Osteocyte (in vitro differentiated cells): ENCODE data around the gene MBNL1. TPM values are rescaled to one million over a fixed set of nuclear protein-coding genes. Genes with fewer than 3 reads are reported as not detected.

Experiments used
- DNase-seq: peaks from one replicate; pipeline ENCODE4 v3.0.0; 2021; ENCODE audit warnings: mixed read lengths; ENCODE audit not compliant: unreplicated experiment; ENCODE audit errors: extremely low spot score
- H3K27ac Mint-ChIP-seq: one replicate; pipeline ENCODE4 v1.8.0; 2021; ENCODE audit warnings: mild to moderate bottlenecking, mixed read lengths; ENCODE audit not compliant: unreplicated experiment
- H3K27me3 Mint-ChIP-seq: one replicate; pipeline ENCODE4 v1.8.0; 2021; ENCODE audit warnings: mixed read lengths; ENCODE audit not compliant: unreplicated experiment
- H3K36me3 Mint-ChIP-seq: one replicate; pipeline ENCODE4 v1.8.0; 2021; ENCODE audit warnings: mixed read lengths; ENCODE audit not compliant: unreplicated experiment
- H3K4me1 Mint-ChIP-seq: one replicate; pipeline ENCODE4 v1.8.0; 2021; ENCODE audit warnings: mixed read lengths; ENCODE audit not compliant: unreplicated experiment
- H3K4me3 Mint-ChIP-seq: one replicate; pipeline ENCODE4 v1.8.0; 2021; ENCODE audit warnings: mild to moderate bottlenecking, moderate library complexity, mixed read lengths; ENCODE audit not compliant: unreplicated experiment
- H3K9me3 Mint-ChIP-seq: one replicate; pipeline ENCODE4 v1.8.0; 2021; ENCODE audit warnings: mixed read lengths; ENCODE audit not compliant: unreplicated experiment
- total RNA-seq: library from RNA; stranded (reverse); gene quantifications from 2 replicates; pipeline ENCODE4 v1.2.1, GENCODE V29; 2021
- TF ChIP-seq, protein P1 (sequence below): fragments of 200-600 bp; sonication (generic); IDR thresholded peaks from 2 replicates; pipeline ENCODE4 v1.5.0; 2021; ENCODE audit warnings: antibody characterized with exemption, mild to moderate bottlenecking, moderate library complexity

Gene MBNL1
- total RNA-seq, 1 donor from 2014 or later, result 166 TPM

DNA sequence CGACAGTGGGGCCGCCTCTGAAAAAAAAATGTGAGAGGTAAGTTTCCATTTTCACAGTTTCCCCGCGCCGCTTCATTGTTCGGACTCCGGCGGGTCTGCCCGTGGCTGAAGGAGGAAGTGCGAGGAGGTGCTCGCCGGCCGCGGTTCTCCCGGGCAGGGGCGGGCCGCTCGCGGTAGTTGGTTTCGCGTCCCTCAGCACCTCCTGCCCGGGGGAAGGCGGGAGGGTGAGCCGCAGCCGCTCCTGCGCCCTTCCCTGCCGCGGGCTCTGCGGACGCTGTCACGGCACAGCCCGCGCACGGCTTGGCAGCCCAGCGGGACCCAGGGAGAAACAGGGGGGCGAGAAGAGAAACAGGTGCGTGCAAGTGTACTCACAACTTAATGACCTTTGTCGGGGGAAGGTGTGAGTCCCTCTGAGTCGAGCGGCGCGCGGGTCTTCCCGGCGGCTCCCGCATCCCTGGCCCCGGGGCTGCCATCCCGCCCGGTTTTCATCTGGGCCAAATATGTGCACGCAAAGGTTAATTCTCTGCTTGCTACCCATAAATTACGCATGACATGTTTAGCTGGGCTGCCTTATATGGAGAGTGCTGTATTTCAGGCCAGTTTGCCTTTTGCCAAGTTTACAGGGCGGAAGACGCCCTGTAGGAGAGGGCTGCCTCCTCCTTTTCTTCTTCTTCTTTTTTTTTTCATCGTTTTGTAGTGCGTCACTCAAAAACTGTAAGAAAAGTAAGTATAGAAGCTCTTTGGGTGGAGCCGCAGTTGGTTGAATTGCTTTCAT lies 514 bp downstream of the MBNL1 start:
- no peaks in the 10 kb centered on the region for H3K9me3 Mint-ChIP-seq
- TF ChIP-seq, protein P1, sequence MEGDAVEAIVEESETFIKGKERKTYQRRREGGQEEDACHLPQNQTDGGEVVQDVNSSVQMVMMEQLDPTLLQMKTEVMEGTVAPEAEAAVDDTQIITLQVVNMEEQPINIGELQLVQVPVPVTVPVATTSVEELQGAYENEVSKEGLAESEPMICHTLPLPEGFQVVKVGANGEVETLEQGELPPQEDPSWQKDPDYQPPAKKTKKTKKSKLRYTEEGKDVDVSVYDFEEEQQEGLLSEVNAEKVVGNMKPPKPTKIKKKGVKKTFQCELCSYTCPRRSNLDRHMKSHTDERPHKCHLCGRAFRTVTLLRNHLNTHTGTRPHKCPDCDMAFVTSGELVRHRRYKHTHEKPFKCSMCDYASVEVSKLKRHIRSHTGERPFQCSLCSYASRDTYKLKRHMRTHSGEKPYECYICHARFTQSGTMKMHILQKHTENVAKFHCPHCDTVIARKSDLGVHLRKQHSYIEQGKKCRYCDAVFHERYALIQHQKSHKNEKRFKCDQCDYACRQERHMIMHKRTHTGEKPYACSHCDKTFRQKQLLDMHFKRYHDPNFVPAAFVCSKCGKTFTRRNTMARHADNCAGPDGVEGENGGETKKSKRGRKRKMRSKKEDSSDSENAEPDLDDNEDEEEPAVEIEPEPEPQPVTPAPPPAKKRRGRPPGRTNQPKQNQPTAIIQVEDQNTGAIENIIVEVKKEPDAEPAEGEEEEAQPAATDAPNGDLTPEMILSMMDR, result no peak
- peaks cover 57% of the 10 kb centered on the region for H3K4me1 Mint-ChIP-seq
- peak overlapping the region; percentile 95 for H3K27ac Mint-ChIP-seq
- H3K27me3 Mint-ChIP-seq, result no peaks in the 10 kb centered on the region
- H3K36me3 Mint-ChIP-seq, result no peaks in the 10 kb centered on the region
- DNase-seq, result peak; percentile 91
- peak overlapping the region; percentile 92 for H3K4me3 Mint-ChIP-seq

DNA sequence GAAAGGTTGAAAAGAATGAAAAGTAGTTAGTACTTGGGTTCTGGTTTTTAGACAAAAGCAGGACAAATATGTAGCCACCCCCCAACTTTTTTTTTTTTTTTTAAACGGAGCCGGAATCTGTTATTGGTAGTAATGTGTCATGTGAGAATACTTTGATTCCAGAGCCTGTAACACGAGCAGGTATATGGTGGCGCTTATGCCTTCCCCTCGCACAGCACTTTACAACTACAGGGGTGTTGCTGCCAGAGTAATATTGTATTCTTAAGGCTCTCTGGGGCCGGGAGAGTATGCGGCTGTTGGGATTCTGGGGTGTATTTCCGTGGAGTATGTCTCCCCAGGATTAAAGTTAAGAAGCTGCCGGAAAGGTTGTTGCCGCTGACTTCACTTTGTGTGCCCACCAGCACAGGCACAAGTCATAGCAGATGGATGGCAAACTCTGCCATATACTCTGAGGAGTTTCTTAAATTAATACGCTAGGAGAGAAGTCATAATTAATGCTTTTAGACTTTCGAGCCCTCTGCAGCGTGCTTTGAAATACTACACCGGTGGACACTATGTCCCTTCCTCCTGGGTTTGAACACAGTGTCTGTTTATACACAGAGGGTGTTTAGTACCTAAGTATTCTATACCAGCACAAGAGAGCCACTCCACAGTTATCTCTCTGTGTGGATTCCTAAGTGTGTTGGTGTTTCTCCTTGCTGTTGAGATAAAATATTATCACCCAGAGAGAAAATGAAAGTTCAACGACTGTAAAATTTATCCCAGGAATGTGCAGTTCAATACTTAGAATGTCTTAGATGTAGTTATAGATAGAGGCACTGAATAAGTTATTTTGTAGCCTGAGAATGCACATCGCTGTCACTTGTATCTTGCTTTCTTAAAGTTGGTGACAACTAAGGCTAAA lies 1.4 kb downstream of the MBNL1 start:
- Mint-ChIP-seq H3K4me1 (peaks cover 61% of the 10 kb centered on the region), H3K27ac (peak overlapping the region; percentile 95), H3K36me3 (no peaks in the 10 kb centered on the region), H3K9me3 (no peaks in the 10 kb centered on the region), H3K27me3 (no peaks in the 10 kb centered on the region), H3K4me3 (peak overlapping the region; percentile 92)
- DNase-seq, result no peak
- TF ChIP-seq, protein P1, result no peak

DNA sequence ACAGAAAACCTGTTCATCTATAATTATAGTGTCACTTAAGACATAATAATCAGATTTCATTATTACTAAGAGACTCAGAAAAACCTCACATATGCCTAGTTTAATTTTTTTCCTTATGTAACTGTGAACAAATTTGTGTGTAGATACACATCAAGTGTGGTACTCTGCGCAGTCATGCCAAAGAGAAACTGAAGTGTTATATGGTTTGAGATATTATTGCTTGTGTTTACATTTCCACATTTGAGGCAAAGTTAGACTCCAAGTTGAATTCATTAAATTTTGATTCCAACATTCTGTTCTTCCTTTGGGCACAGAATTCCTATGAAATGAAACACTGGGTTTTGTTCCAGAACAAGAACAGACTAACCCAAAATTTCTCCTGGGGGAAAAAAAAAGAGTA lies 2.2 kb downstream of the MBNL1 start:
- Mint-ChIP-seq H3K36me3 (no peaks in the 10 kb centered on the region), H3K27ac (peak overlapping the region; percentile 95), H3K4me3 (peak overlapping the region; percentile 92), H3K9me3 (no peaks in the 10 kb centered on the region), H3K27me3 (no peaks in the 10 kb centered on the region), H3K4me1 (peaks cover 63% of the 10 kb centered on the region)
- no peak for DNase-seq
- TF ChIP-seq, protein P1, result no peak

DNA sequence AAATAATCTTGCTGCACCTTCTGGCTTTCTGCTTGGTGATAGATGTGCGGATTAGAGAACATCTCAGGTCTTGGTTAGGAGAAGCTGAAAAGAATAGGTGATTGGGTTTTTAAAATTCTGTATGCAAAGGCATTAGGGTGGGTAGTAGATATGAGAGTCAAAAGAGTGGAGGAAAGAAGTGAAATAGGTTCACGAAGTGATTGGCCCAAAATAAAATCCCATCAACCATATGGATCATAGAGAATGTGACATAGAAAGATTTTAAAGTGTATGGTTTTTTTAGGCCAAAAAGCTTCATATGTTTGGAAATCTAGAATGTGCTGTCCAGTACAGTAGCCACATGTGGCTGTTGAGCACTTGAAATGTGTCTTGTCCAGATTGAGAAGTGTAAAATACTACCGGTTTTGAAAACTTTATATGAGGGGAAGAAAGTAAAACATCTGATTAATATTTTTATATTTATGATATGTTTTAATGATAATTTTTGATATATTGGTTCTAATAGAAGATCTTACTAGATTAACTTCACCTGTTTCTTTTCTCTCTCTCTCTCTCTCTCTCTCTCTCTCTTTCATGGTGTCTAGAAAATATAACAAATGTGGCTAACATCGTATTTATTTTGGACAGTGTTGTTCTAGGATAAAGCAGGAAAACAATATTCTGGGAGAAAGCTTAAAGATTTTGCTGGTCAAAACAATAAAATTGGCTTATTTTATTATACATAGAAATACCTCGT lies 2.9 kb downstream of the MBNL1 start:
- DNase-seq, result no peak
- Mint-ChIP-seq H3K4me3 (peak overlapping the region; percentile 92), H3K9me3 (no peaks in the 10 kb centered on the region), H3K27ac (peak overlapping the region; percentile 95), H3K4me1 (peaks cover 63% of the 10 kb centered on the region), H3K27me3 (no peaks in the 10 kb centered on the region), H3K36me3 (no peaks in the 10 kb centered on the region)
- TF ChIP-seq, protein P1, result no peak
